Muscle of arm (tissue), 12 donors: Measurements from ENCODE around the gene TMEM11. TPM values are rescaled to one million over a fixed set of nuclear protein-coding genes. Genes with fewer than 3 reads are reported as not detected.
"Not testable (repeated sequence)": the region's sequence is repeated elsewhere in the genome, so short reads cannot be mapped to it uniquely, and the experiment has no call there.

Experiments
- DNase-seq: peaks from one replicate; pipeline ENCODE4 v3.0.0-alpha.2; 2013
- polyA plus RNA-seq, 12 donors: library from polyadenylated mRNA; unstranded; fragments of 120-200 nt; gene quantifications; one replicate each; pipeline ENCODE4 v1.2.1, GENCODE V29; 2013; ENCODE audit not compliant: insufficient read length in 12 of 12

The TMEM11 gene
- polyA plus RNA-seq, 12 donors = 22.8 to 36.8 (median 26.1) TPM; not detected in 1

DNA sequence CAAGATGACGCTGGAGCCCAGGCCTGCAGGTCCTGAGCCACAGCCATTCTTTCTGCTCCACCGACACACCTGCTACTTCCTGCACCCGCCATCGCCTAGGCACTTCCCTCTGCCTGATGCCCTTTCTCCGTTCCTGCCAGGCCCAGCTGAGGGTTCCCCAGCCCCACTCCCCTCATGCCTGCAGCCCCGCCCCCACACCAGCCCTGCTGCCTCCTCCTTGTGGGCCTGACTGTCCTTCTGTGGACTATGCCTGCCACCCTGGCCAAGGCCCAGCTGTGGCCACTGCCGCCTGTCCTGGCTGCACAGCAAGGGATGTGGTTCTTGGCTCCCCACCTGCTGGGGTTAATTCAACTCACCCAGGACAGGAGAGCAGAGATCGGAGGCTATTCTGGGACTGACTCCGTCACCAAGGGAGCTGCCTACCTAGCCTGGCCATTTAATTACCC, 31.7 kb upstream of the TMEM11 start:
- DNase-seq = no peak

DNA sequence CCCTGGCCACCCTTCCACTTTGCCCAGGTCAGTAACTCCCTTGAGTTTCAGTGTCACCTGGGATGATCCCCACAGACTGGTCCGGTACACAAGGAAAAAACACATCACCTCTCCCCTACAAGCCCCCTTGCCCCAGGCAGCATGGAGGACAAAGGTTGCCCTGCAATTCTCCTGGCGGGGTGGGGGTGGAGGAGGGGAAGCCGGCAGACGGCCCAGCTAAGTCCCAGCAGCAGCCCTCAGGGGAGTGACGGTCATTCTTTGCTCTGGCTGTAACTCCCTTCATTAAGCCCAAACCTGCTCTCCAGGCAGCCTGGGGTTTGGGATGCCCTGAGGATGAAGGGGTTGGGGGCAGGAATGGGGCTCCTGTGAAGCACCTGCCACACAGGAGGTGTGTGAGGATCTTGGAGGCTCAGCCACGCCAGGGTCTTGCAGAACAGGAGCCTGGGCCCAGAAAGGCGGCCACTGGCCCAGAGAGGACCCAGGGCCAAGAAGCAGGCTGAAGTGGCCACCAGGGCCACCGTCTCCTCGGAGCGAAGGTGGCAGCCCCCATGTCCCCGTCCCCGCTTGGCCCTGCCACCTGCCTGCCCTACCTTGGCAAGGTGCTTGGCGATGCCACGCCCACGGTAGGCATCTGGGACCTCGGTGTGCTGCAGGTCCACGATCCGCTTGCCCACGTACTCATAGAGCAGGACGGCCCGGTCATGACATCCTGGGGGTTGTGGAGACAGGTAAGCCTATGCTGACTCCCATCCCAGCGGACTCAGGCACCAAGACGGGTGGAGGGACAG, 29.7 kb upstream of the TMEM11 start:
- DNase-seq = no peak

DNA sequence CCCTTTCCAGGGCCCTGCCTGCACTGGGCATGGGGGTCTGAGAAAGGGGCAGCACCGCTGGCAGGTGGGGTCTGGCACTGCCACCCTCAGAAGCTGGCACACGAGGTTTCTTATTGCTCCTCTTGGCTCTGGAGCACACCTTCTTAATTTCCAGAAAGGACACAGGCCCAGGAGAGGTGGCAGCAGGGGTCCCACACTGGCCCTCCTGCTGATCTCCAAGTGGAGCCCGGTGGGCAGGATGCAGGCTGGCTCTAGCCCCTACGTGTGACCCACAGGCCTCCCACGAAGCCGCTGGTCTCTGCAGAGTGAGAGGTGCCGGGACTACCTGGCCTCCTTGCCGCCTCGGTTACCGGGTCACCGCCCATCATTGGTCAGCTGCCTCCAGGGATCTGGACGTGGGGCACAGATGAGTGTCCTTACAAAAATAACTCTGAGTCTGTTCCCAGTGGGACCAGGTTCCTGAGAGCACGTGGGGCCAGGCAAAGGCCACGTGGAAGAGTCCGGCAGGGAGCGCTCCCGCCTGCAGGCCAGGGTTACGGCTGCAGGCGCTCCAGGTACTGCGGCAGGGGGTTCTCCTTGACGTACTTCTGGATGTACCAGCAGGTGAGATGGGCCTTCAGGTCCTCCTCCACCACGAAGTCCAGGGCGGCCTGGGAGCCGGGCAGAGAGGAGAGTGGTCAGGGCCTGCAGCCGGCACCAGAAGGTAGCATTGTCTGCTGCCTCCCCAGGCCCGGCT, 29.0 kb upstream of the TMEM11 start:
- no peak for DNase-seq

DNA sequence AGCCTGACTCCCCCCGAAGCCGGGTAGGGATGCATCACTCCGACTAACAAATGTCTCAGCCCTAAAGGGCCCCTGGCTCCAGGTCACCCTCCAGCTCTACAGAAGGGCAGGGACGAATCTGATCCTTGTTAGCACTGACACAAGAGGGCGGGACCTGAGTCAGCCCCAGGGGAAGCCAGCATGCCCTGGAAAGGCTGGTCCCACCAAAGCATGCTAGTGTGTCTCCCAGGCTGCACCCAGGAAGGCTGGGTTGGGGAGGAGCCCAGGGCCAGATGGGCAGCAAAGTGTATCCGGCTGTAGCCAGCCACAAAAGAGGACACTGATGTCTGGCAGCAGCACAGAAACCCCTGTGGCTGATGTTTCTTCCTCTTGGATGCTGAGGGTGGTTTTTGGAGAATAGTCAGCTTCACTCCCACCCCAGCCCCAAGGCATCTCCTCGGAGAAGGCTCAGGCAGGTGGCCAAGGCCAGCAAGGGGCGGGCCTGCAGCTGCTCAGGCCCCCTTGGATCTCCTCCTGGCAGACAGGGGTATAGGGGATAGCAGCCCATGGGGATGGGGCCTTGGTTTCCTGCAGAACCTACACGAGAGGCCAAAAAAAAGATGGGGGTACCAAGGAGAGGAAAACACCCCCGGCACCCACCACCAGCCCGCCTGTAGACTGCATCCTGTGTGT, 28.2 kb upstream of the TMEM11 start:
- no peak for DNase-seq

DNA sequence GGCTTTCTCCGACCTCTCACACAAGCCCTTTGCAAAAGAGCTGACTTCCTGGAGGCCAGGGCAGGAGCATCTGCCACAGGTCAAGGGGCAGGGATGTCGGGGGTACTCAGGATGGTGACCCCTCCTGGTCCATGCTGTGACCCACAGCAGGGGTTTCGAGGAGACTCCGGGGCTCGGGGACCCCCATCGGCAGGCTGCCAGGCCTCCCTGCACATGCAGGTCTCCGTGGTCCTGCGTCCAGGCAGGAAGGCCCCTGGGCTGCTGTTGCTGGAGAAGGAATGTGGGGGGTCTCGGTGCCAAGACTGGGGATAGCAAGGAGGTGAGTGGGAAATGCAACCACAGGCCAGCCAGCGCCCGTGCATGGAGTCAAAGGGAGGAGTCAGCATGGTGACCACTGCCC, 27.6 kb upstream of the TMEM11 start:
- no peak for DNase-seq

DNA sequence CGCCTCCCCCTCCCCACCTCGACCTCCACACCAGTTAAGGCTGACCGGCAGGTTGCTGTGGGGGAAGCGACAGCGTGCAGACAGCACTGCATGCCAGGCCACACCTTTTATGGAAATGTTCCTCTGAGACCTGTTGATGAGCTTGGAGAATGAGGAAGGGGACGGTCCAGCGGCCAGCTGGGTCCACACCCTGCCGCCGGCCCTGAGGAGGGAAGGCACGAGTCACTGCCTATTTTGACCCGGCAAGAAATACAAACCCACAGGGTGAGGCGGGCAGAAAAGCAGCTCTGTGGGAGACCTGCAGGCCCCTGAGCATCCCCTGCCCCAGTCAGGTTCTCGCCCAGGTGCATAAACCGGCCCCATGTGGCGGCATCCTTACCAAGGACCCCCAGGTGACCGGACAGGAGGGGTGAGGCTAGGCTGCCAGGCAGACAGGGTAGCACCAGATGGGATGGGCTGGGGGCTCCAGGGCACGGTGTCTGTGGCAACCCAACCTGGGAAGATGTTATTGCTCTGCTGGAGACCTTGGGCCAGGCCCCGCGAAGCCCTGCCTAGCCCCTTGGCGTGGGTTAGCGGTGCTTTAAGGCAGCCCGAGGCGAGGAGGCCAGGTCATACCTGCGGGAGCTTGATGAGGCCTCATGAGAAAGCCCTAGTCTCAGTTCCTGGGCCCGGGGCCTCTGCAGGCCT, 26.6 kb upstream of the TMEM11 start:
- no peak for DNase-seq

DNA sequence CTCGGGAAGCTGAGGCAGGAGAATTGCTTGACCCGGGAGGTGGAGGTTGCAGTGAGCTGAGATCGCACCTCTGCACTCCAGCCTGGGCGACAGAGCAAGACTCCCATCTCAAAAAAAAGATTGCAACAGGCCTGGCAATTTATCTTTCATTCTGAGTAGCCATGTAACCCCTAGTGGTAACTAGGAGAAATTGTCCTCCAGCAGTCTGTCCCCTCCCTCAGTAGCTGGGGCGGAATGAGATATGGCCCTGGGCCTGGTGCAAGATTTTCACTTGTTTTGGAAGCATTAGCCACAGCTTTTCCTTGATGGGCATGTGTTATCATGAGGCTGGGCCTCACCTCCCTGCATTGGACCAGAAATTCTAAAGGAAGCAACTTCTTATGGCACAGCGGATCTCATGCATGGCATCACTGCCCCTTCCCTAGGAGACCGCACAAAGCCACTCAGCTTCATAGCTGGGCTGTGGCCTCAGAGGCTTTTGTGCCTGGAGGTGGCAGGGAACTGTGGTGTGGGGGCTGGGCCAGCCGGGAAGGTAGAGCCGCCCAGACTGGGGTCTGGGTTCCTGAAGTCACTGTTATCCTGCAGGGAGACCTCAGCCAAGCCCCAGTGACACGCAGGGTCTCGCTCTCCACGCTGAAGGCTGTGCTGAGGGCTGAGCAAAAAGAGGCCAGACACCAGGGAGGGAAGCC, 25.9 kb upstream of the TMEM11 start:
- DNase-seq = no peak

DNA sequence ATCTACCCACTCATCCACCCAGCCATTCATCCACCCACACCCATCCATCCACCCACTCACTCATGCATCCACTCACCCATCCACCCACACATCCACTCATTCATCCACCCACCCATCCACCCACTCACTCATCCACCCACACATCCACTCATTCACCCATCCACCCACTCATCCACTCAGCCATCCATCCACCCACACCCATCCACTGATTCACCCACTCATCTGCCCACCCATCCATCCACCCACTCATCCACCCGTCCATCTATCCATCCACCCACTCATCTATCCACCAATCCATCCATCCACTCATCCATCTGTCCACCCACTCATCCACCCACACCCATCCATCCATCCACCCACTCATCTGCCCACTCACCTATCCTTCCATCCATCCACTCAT, 22.0 kb upstream of the TMEM11 start:
- no peak for DNase-seq

DNA sequence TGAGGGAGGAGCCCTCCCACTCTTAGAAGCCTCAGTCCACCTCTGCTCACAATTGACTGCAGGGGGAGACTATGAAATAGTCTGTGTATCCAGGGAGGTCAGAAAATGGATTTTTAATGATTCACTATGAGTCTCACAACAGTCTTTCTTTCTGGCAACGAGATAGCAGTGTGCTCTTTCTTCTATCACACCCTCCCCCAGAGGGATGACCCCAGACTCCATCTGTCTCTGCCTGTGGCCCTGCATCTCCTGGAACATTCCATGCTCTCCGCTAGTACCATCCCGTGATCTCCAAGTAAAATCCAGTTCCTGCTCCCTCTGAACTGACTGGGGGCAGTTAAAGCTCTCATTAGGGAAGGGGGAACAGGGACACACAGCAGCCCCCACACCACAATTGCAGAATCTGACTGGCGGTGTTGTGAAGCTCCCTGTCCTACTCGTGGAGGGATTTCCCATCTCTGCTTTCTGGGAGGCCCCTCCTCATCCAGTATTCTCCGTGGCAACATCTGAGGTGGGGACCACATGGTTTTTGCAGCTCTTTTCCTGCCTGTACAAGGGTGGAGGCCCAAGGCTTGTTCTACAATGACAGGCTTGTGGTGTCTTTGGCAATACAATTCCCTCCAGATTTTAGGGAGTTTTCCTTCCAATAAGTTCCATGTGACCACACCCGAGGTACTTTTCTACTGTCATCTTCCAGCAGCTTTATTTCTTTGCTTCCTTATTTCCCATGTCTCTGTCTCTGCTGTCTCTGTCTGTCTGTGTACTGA, 19.8 kb upstream of the TMEM11 start:
- DNase-seq = no peak

DNA sequence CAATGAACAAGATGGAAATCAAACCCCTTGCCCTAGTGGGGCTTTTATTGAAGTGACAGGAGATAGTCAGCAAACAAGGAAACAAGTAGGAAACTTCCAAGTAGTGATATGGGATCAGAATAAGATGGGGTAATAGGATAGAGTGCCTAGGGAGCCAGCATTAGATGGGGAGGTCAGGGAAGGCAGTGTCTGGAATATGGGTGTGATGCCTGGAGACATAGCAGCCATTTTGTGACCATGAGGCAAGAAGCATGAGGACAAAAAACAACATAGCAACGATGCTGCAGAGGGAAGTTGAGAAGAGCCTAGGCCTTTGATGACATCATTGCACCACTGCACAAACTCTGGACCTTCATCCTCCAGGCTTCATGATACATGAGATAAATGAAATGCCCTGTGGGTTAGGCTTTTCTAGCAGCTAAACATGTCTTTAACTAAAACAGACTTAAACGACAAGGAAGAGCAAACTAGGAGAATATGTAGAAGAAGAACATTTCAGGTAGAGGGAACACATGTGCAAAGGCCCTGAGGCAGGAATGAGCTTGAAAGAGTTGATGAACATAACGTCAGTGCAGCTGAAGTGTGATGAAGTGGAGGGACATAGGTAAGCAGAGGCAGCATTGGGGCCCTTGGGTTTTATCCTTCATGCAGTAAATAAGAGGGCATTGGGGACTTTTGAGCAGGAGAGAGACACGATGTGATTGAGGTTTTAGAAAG, 18.2 kb upstream of the TMEM11 start:
- no peak for DNase-seq

DNA sequence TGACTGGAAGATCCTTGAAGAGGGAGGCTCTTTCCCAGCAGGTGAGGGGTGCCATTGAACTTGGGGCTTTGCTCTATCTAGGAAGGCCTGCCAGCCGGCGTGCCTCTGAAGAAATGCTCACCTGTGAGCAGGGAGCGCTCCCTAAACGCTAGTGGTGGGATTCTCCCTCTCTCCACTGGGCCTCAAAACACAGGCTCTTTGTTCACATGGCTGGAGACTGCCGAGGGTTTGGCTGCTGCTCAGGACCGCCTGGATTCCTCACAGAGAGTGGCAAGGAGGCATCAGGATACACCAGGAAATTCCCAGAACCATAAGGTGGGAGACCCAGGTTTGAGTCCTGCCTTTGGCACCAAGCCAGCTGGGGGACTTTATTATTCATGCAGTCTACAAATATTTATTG, 17.6 kb upstream of the TMEM11 start:
- DNase-seq = no peak

DNA sequence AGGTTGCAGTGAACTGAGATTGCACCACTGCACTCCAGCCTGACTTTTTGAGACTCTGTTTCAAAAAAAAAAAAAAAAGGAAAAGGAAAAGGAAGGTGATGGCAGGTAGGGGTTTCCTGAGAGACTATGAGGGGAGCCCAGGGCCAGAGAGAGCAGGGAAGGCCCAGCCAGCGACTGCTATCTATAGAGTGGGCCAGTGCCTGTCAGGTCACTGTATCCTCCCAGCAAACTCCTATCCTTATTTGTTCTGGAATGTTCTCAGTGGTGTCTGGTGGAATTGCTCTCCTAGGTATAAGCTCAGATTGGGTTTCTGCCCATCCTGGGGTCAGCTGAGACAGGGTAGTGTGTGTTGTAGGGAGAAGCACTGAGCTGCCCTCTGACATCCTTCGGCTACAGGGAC, 14.9 kb upstream of the TMEM11 start:
- no peak for DNase-seq

DNA sequence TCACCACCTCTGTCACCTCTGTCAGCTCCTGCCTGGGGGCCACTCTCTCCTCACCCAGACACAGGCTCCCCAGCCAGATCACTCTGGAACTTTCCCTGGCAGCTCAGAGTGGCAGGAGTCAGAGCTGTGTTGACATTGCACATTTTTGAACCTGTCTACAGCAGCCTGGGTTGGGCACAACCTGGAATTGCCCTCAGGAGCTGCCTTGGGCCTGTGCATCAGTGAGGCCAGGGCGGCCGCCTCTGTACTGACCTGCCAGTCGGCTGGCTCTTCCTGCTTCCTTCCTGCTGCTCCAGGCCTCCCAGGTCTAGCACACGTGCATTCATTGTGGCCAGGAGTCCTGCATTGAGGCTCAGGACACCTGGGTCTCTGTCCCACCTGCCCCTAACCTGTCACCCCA, 14.2 kb upstream of the TMEM11 start:
- no peak for DNase-seq

DNA sequence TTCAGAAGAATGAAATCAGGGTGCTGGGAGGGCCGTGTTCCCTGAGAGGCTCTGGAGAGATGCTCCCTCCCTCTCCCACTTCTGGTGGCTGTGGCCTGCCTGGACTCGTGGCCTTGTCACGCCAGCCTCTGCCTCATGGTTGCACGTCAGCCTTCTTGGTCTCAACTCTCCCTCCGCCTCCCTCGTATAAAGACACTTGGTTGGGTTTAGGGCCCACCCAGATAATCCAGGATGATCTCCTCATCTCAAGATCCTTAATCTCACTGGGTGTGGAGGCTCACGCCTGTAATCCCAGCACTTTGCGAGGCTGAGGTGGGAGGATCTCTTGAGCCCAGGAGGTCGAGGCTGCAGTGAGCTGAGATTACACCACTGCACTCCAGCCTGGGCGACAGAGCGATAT, 13.3 kb upstream of the TMEM11 start:
- not testable (repeated sequence) for DNase-seq

DNA sequence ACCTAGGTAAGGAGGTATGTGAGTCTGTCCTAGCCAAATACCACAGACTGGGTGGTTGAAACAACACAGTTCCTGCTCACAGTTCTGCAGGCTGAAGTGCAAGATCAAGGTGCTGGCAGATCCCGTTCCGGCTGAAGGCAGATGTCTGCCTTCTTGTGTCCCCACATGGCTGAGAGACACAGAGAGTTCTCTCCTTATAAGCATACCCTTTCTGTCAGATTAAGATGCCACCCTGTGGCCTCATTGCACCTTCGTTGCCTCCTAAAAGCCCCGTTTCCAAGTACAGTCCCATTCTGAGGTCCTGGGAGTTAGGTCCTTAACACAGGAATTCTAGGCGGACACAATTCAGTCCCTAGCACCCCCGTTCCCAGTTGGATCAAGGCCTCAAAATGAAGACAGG, 9.1 kb upstream of the TMEM11 start:
- DNase-seq = no peak

DNA sequence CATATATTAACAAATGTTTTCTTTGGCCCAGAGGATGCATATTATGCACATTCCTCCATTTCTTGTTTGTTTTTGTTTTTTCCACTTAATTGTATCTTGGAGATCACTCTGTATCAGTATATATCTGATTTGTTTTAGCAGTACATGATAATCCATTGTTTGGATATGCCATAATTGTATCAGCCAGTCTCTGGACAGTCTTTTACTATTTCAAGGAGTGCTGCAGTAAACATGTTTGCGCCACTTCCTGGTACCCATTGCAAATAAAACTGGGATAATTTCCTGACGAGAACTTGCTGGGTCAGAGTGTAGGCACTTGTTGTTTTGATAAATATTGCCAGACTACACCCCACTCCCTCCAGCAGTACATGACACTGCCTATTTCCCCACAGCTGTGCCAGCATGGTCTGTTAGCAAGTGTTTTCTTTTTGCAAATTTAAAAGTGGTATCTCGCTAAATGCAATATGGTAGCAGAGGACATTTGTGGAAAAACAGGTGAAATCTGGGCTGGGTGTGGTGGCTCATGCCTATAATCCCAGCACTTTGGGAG, 4.9 kb upstream of the TMEM11 start:
- no peak for DNase-seq

DNA sequence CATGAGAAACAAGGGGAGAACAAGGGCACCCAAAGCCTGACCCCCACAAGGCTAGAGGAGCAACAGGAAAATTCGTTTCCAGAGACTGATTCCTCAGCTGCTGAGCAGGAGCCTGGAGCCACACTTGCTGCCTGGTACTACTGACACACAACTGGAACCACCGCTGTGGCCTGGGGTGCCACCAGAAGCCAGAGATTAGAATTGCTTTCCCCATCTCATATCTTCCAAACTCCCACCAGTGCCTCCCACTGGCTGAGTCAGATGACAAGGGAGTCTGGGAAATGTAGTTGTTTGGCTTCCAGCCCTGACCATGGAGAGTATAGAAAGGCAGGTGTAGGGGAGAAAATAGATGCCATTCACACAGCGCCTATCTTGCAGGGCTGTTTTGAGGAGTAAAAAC, 4.1 kb upstream of the TMEM11 start:
- DNase-seq = no peak

DNA sequence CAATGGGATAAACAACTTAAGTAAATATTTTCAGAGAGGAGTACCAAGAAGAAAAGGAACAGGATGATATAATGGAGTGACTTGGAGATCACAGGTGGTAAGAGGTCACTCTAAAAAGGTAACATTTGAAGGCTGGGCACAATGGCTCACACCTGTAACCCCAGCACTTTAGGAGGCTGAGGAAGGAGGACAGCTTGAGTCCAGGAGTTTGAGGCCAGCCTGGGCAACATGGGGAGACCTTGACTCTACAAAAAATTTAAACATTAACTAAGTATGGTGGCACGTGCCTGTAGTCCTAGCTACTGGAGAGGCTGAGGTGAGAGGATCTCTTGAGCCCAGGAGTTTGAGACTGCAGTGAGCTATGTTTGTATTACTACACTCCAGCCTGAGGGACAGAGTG, 3.4 kb upstream of the TMEM11 start:
- no peak for DNase-seq

DNA sequence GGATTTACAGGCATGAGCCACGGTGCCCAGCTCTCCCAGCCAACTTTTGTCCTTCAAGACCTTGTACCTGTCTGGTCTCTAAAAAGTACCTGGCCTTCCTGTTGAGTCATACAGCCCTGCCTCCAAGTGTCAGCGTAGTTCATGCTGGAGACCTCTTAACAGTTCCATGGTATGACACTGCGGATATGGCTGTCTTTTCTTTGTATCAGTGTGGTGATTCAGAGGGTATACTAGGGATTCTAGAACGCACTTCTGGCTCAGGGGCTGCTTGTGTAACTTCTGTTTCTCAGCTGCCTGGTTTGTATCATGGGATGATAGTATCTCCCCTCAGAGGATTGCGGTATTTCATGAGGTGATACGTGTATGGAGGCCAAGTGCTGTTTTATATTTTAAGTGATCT, 2.0 kb upstream of the TMEM11 start:
- DNase-seq = no peak
